HL-60/S4 treated with retinoic acid at 250 ng/mL for 4 days and 3 days (cell line): ENCODE data around the gene FAM110C.

Experiments used
- in situ Hi-C: fragments of 300-500 bp; cut with MboI; formaldehyde crosslinking; loops from 2 replicates; pipeline ENCODE4 v1.7.0; 2022; ENCODE audit warnings: low sequenced_read_pairs

FAM110C gene

GRCh38 chr2:10222-10875, 36.0 kb downstream of the FAM110C start:
- in situ Hi-C loops, result no loop called here
